Mesangial cell (primary cell): ENCODE measurements around the gene HES3. TPM values are rescaled to one million over a fixed set of nuclear protein-coding genes. Genes with fewer than 3 reads are reported as not detected.

Source experiments
- total RNA-seq: library from RNA; depleted of rRNA; stranded (reverse); fragments of >200 nt; gene quantifications from 2 replicates; pipeline ENCODE4 v1.2.3, GENCODE V29; 2015

HES3 gene, protein sequence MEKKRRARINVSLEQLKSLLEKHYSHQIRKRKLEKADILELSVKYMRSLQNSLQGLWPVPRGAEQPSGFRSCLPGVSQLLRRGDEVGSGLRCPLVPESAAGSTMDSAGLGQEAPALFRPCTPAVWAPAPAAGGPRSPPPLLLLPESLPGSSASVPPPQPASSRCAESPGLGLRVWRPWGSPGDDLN
- total RNA-seq = not detected in 2 replicates

DNA sequence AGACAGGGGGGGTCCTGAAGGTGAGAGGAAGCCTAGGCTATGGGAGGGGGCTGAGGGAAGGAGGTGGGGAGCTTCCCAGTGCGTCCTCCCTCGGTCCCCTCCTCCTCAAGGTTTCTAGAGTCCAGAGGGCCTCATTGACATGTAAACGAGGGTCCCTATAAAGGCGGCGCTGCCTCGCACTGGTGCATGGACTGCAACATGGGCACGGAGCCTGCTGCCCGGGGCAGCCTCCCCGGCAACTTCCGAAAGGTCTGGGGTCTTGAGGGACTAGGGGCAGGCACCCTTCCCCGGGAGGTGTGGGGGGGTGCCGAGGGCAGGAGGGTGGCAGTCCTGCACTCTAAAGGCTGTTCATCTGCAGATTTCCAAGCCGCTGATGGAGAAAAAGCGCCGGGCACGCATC lies at the start of gene HES3:
Gene HES3, plus strand, starts transcription at position 187 of the 400 bp plus-strand sequence. Its CDS starts 187 bp downstream, at position 374.

DNA sequence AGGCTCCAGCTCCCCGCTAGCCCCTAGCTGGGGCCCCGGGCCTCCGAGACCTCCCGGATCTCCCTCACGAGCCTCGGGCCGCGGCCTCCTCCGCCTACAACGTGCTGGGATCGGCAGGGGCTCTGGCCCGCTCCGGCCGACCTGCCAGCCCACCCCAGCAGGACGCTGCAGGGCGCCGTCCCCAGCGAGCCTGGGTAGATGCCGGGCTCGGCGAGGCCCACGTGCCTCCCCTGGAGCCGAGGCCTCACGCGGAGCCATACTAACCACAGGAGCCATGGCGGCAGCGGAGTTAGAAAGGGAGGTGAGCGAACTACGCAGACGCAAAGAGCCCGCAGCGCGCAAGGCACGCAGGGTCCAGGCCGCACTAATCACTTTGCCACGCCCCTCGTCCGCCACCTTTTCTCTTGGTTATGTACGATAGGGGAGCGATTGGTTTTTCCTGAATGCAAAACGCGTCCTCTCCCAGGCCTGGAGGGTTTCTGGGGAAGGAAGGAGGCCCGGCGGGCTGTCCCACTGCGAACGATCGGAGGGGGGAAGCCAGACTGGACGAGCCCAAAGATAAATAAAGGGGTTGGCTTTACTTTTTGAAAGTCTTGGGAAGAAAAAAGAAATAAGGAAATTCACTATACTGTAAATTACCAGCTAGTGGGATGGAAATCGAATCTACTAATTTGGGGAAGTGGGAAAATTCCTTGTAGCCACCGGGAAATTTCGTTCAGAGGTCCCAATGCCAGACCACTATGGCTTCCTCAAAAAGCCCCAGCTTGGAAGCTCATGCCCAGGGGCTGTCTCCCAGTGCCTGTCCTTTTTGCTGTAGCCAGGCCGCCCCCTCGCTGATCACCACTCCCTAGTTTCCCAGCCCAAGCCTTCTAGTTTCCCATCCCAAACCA lies 44.4 kb upstream of the HES3 start, which contains the start of gene RPL22:
Gene RPL22, minus strand, starts transcription at position 298 of the 890 bp plus-strand sequence. Its CDS starts 22 bp downstream, at position 276.

DNA sequence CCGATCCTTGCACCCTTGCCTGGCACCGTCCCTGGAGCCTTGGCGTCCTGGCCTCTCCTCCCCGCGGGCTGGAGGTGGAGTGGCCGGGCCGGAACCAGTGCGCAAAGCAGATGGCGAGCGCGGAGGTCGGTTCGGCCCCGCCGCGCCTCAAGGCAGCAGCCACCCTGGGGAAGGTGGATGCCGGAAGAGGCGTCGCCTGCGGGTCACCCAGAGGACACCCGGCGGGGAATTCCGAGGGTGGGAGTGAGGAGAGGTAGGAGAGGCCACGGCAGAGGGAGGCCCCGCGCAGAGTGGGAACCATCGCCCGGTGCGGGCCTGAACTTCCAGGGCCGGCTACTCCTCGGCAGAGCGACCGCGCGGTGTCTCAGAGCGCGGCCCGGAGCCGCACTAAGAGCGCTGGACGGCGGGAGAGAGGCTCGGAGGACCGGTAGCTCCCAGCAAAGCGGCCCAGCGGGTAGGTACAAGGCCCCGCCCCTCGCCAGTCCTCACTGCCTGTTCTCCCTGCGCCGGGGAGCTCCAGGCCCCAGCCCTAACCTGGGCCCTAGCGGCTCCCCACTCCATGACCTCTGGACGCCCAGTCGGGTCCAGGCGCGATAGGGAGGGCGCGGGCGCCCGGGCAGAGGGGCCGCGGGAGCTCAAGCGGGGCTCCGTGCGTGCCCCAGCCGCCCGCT lies 38.0 kb upstream of the HES3 start, which contains the start of gene RNF207:
Gene RNF207, plus strand, starts transcription at position 271 of the 671 bp plus-strand sequence. CDS start 417 bp downstream, outside the sequence.

DNA sequence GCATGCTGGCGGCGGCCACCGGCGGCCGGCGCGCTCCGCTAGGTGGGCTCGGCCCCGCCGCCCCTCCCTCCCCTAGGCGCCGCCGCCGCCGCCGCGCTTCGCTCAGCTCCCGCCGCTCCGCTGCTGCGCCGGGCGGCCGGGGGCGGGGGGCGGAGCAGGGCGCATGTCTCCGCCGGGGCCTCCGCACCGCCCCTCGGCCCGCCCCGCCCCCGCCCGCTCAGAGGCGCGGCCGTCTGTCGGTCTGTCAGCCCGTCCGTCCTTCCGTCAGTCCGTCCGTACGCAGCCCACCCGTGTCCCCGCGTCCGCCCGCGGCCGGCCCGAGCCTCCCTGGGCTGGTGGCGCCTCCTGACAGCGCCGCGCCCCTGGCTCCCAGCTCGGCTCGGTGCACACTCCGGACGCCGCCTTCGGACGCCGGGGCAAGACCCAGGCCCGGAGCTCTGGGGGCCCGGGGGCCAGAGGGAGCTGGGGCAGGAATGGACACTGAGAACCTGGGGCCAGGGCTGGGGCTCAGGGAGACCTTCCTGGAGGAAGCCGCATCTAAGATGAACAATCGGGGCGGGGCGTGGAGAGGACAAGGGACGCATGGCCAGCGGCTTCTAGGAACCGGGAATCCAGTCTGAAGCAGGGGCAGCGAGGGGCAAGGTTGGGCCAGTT lies 17.1 kb downstream of the HES3 start, which contains the start of gene GPR153:
Gene GPR153, minus strand, starts transcription at position 138 of the 654 bp plus-strand sequence. CDS start 6,193 bp downstream, outside the sequence.

Other genes starting within 250 kb of the HES3 start
- gene KCNAB2, start 198.3 kb upstream of the HES3 start, total RNA-seq = 0.33 and 8.1 TPM in 2 replicates
- gene CHD5, start 63.9 kb upstream of the HES3 start, total RNA-seq = under 0.01 TPM in 1 of 2 replicates, not detected in the other
- gene RPL22, start 44.6 kb upstream of the HES3 start, total RNA-seq = 46.0 and 54.3 TPM in 2 replicates
- gene RNF207, start 38.1 kb upstream of the HES3 start, total RNA-seq = 13.7 and 53.5 TPM in 2 replicates
- 60.3 and 113 TPM in 2 replicates for gene ICMT, start 8.2 kb upstream of the HES3 start, total RNA-seq
- gene GPR153, start 16.9 kb downstream of the HES3 start, total RNA-seq = 3.6 and 13.4 TPM in 2 replicates
- gene ACOT7, start 149.6 kb downstream of the HES3 start, total RNA-seq = 60.0 and 97.4 TPM in 2 replicates
- gene HES2, start 175.7 kb downstream of the HES3 start, total RNA-seq = 0.25 and 0.65 TPM in 2 replicates
- gene ESPN, start 180.6 kb downstream of the HES3 start, total RNA-seq = 0.25 and 0.33 TPM in 2 replicates
- gene TNFRSF25, start 222.0 kb downstream of the HES3 start, total RNA-seq = 4.2 and 8.0 TPM in 2 replicates
- 14.2 and 16.1 TPM in 2 replicates for gene PLEKHG5, start 247.5 kb downstream of the HES3 start, total RNA-seq